Measurements from ENCODE around the gene HM13.
"Not testable (repeated sequence)": the region's sequence is repeated elsewhere in the genome, so short reads cannot be mapped to it uniquely, and the experiment has no call there.

Gene HM13

DNA sequence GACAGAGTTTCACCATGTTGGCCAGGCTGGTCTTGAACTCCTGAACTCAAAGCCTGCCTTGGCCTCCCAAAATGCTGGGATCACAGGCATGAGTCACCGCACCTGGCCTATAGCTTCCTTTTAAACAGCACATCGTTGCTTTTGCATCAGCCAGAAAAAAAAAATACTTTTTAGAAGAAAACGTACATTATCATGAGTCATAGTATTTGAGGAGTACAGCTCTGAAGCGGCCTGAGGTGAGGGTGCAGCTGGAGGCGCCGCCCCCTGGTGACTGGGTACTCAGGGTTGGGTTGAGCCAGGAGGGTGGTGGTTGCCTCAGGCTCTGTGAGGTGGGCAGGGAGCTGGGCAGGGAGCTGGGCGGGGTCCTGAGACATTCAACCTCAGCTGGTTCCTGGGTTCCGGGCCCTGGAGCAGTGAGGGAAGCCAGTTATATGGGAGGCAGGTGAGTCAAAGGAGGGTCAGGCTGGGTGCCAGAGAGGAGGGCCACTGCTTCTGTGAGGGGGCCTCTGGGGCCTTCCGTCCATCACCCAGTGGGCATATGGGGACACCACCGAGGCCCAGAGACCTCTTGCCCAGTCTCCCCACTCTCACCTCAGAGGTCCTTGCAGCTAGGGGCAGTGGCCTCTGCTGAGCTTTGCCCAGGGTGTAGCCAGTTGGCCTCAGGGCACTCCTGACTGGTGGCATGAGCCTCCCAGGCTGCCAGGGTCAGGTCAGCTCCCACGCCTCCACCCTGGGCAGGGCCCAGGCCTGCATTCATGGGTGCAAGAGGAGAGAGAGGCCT lies 79.2 kb downstream of the HM13 start:
- DNase-seq (ENCODE audit: low read depth): no peak
- TF ChIP-seq, protein P1, sequence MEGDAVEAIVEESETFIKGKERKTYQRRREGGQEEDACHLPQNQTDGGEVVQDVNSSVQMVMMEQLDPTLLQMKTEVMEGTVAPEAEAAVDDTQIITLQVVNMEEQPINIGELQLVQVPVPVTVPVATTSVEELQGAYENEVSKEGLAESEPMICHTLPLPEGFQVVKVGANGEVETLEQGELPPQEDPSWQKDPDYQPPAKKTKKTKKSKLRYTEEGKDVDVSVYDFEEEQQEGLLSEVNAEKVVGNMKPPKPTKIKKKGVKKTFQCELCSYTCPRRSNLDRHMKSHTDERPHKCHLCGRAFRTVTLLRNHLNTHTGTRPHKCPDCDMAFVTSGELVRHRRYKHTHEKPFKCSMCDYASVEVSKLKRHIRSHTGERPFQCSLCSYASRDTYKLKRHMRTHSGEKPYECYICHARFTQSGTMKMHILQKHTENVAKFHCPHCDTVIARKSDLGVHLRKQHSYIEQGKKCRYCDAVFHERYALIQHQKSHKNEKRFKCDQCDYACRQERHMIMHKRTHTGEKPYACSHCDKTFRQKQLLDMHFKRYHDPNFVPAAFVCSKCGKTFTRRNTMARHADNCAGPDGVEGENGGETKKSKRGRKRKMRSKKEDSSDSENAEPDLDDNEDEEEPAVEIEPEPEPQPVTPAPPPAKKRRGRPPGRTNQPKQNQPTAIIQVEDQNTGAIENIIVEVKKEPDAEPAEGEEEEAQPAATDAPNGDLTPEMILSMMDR (IDR thresholded peaks at IDR 0.05; ENCODE audit: control insufficient read depth, extremely low read depth, insufficient read depth): no peak
- H3K4me3 ChIP-seq (ENCODE audit: low read depth, low read length): no peak overlapping the region

DNA sequence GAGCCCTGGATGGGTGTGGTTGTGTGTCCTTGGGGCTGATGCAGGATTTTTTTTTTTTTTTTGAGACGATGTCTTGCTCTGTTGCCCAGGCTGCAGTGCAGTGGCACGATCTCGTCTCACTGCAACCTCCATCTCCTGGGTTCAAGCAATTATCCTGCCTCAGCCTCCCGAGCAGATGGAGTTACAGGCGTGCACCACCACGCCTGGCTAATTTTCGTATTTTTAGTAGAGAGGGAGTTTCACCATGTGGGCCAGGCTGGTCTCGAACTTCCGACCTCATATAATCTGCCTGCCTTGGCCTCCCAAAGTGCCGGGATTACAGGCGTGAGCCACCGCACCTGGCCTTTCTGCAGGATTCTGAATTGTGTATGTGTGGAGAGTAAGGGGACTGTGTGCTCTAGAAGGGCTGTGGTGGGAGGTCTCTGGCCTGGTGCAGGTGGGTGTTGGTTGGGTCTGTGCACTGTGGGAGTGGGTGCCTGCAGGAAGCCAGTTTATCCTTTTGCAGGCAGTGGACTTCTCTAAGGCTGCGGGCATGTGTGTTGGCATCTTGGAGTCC lies 79.8 kb downstream of the HM13 start:
- no peak for DNase-seq (ENCODE audit: low read depth)
- TF ChIP-seq, protein P1 (IDR thresholded peaks at IDR 0.05; ENCODE audit: control insufficient read depth, extremely low read depth, insufficient read depth): no peak
- H3K4me3 ChIP-seq (ENCODE audit: low read depth, low read length): no peak overlapping the region

DNA sequence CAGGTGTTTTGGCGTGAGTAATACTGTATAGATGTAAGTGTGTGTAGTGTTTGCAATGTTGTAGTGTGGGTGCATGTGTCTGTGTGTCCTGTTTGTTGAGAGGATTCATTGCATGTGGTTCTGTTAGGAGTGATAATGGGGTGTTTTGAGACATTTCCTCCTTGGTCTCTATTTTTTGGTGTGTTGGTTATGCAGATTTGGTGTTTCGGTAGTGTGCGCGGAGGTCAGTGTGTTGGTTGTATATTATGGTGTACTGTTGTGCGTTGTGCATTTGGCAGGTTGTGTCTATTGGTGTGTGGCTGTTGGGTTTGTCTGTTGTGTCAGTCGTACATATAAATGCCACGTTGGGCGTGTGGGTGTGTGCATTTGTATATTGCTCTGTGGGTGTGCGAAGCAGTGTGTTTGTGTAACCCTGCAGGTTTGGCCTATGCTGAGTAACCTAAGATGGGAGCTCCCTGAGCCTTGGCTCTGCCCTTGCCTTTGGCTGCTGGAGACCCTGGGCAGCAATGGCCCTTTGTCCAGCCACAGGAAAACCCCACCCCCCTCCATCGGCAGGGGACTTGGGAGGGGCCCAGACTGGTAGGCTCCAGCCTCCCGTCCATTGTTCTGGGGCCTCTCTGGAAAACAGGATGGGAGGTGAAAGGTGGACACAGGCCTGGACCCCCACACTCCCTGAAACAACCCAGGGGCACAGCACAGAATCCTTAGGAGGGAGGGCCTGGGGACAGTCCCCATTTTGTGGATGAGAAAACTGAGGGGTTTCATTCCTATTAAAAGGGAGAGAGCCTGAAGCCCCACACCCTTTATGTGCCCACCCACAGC lies 80.5 kb downstream of the HM13 start:
- TF ChIP-seq, protein P1 (IDR thresholded peaks at IDR 0.05; ENCODE audit: control insufficient read depth, extremely low read depth, insufficient read depth): no peak
- no peak for DNase-seq (ENCODE audit: low read depth)
- H3K4me3 ChIP-seq (ENCODE audit: low read depth, low read length): no peak overlapping the region

DNA sequence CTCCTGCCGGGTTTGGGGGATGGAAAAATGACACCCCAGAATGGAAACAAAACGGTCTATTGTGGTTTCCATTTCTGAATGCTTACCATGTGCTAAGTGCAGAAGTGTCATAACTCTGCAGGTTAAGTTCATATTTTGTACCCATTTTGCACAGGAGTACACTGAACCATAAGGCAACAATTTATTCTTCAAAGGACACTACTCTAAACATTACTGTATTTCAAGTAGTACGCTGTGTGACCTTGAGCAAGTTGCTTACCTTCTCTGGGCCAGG lies 81.1 kb downstream of the HM13 start:
- TF ChIP-seq, protein P1 (IDR thresholded peaks at IDR 0.05; ENCODE audit: control insufficient read depth, extremely low read depth, insufficient read depth): no peak
- no peak overlapping the region for H3K4me3 ChIP-seq (ENCODE audit: low read depth, low read length)
- DNase-seq (ENCODE audit: low read depth): no peak

DNA sequence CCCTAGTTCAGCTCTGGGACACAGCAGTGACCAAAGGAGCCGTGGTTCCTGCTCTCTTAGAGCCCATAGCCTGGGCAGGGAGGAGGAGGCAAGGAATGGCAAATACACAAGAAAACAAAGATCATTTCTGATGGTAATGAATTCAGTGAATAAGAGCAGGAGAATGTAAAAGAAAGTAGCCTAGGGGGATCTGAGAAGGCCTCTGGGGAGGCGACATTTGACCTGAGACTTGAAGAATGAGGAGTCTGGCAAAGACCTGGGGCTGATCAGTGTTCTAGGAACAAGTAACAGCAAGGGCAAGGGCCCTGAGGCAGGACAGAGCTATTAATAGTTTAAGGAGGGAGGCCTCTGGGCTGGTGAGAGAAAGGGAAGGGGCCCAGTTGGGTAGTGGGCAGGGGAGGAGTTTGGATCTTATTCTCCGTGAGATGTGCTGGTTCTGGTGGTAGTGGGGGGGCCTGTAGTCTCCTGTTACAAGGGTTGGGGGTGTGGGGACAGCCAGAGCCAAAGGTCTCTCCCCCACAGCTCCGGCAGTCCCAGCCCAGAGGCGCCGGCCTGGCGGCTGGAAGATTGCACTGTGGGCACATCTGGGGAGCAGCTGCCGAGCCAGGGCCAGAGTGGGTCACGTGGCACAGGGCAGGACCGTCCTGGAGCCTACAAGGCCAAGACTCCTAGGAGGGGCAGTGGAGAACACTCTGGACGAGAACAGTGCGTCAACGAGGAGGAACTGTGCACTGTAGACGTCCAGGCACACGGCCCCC lies 81.6 kb downstream of the HM13 start:
- DNase-seq (ENCODE audit: low read depth): no peak
- no peak overlapping the region for H3K4me3 ChIP-seq (ENCODE audit: low read depth, low read length)
- TF ChIP-seq, protein P1 (IDR thresholded peaks at IDR 0.05; ENCODE audit: control insufficient read depth, extremely low read depth, insufficient read depth): no peak

DNA sequence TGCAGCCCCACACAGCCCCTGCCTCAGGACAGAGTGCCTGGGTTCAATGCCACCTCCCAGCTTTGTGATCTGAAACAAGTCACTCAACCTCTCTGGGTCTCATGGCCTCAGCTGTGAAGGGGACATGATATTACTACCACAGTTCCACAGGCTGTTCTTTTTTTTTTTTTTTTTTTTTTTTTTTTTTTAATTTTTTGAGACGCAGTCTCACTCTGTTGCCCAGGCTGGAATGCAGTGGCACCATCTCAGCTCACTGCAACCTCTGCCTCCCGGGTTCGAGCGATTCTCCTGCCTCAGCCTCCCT lies 82.1 kb downstream of the HM13 start:
- not testable (repeated sequence) for DNase-seq (ENCODE audit: low read depth); H3K4me3 ChIP-seq (ENCODE audit: low read depth, low read length)
